NCI-H1930 (cell line): ENCODE results near the gene PNMA8C.
"Not testable (repeated sequence)": the region's sequence is repeated elsewhere in the genome, so short reads cannot be mapped to it uniquely, and the experiment has no call there.

Experiments
- DNase-seq, 2 experiments: peaks; one replicate each; lab custom pipeline; 2025; lab: John Stamatoyannopoulos, UW

The PNMA8C gene

DNA sequence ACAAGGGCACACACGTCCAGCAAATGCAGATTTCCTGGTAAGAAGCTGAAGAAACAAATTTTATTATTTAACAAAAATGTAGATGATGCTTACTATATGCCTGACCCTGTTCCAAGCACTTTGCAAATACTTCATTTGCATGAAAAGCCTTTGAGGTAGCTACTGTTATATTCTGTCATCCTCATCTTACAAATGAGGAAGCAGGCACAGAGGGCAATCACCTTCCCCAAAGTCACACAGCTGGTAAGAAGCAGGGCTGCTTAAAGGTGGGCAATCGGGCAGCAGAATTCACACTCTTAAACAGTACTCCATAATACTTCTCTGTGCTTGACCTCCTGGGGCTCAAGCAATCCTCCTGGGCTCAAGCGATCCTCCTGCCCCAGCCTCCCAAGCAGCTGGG is 18.3 kb upstream of the PNMA8C start:
- DNase-seq = no peak

DNA sequence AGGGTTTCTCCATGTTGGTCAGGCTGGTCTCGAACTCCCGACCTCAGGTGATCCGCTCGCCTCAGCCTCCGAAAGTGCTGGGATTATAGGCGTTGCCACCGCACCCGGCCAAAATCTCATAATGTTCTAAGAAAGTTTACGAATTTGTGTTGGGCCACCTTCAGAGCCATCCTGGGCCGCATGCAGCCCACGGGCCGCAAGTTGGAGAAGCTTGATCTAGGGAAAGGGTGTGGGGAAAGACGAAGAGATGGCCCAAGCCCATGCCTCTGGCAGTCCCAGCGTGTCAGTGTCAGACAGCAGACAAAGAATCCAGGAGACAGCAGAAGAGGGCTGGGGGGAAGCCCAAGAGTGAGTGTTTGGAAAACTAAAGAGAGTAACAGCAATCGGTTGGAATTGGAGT is 17.3 kb upstream of the PNMA8C start:
- no peak for DNase-seq

DNA sequence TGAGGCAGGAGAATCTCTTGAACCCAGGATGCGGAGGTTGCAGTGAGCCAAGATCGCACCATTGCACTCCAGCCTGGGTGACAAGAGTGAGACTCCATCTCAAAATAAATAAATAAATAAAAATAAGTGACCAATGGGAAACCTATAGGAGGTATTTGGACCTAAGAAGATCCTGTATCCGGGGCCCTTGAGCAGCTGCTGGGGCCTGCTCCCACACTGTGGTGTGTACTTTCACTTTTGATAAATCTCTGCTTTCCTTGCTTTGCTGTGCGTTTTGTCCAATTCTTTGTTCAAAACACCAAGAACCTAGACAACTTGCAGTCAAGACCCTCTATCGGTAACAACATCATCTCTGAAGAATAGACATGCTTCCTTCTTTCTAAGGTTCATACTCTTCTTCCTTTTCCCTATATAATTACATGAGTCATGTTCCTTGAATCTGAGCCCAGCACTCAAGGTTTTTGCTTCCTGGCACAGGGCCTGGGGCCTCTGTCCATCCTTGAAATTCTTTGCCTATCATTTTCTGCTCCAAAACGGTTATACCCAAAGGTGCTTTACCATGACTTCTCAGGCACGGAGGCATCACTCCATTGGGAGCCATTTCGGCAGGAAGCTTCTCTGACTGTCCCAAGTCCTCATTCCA is 14.2 kb upstream of the PNMA8C start:
- DNase-seq = no peak

DNA sequence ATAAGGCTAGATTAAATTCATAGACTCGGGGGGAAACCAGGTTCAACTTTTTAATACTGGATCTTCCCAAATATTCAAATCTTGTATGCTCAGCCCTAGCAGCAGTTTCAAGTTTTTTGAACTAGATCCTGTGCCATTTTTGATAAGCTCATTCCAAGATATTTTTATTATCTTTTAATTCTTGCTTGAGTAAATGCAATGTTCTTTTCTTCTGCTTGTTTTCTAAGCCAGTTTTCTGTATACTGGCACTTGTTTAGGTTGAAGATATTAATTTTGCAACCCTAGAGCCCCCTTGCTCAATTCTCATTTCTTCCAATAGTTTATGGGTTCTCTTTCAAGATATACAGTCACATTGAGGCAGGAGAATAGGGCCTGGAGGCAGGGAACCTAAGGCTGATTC is 13.1 kb upstream of the PNMA8C start:
- no peak for DNase-seq

DNA sequence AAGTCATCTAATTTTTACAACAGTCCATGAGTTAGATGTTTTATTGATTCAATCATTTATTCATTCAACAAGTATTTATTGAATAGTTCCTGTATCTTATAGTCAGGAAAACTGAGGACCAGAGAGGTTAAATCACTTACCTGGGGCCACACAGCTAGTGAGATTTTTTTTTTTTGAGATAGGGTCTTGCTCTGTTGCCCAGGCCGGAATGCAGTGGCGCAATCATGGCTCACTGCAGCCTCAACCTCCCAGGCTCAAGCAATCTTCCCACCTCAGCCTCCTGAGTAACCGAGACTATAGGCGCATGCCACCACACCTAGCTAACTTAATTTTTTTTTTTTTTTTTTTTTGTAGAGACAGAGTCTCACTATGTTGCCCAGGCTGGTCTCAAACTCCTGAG is 7.0 kb upstream of the PNMA8C start:
- DNase-seq = not testable (repeated sequence)

DNA sequence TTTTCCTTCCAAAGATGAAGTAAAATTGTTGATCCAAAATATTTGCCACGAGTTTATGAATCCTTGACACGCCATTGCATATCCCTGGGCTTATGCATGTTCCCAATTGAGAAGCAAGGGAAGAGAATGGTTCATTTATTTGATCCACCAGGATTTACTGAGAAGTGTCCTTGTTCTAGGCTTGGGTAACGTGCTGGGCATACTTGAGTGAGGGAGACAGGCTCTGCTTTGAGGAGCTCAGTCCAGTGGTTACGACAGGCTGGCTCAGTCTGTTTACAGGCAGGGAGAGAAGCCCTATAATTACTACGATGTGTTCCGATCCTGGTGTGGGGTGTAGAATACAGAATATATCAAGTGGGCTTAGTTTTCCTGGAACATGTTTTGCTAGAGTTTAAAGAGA is 6.3 kb upstream of the PNMA8C start:
- DNase-seq = no peak

DNA sequence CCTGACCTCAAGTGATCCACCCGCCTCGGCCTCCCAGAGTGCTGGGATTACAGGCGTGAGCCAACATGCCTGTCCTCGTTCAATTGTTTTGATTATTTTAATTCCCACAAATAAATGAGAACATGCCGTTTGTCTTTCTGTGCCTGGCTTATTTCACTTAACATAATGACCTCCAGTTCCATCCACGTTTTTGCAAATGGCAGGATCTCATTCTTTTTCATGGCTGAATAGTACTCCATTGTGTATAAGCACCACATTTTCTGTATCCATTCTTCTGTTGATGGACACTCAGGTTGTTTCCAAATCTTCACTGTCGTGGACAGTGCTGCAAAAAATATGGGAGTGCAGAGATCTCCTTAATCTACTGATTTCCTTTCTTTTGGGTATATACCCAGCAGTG is 4.7 kb upstream of the PNMA8C start:
- not testable (repeated sequence) for DNase-seq

DNA sequence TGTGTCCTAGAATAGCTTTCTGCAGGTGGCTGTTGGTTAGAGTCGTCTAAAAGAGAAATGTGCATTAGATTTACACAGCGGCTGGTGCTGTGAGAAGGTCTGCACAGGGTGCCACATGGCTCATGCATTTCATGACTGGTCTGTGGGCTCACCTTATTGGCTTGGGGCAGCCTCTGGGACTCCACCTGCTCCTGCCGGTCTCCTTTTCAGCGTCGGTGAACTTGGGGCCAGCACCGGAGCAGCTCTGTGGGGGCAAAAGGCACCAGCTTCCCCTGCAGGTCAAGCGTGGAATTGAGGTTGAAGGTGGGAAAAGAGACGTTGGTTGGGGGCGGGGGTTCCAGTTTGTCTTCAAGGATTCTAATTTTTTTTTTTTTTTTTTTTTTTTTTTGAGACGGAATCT is 3.1 kb upstream of the PNMA8C start:
- no peak for DNase-seq

DNA sequence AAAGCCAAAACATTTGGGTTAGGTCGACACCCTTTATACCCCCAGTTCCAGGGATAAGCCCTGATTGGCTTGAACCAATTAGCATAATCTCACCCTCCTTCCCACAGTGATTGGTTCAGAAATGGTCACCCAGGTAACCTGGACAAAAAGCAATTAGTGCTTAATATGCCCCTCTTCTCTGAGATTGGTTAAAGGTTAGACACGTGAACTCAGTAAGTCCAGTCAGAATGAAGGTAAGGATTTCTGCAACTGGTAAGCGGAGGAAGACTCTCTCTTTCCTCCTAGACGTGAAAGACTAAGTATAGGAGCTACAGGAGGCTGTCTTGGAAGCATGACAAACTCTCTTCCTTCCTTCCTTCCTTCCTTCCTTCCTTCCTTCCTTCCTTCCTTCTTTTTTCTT is 1.3 kb upstream of the PNMA8C start:
- DNase-seq = no peak

DNA sequence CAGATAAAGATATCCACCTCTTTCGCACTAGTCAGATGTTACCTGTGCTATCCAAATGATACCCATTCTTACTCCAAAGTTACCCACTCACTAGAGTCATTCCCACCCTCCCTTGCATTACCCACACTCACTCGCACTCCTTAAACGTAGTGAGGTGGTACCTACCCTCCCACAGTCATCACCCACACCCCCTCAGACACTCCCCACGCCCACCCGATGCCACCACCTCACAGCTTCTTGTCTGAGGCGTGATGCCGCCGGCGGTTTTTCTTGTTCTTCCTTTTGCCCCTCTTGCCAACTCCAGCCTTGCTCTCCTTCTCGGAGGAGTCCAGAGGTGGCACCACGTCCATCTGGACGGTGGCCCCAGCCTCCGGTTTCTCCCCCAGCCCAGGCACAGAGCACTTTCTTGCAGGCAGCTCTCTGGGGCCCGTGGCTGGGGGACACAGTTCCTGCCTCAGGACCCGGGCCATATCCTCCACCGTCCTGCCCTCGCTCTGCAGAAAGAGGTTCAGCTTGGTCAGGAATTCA is 1.2 kb downstream of the PNMA8C start:
- DNase-seq = no peak

DNA sequence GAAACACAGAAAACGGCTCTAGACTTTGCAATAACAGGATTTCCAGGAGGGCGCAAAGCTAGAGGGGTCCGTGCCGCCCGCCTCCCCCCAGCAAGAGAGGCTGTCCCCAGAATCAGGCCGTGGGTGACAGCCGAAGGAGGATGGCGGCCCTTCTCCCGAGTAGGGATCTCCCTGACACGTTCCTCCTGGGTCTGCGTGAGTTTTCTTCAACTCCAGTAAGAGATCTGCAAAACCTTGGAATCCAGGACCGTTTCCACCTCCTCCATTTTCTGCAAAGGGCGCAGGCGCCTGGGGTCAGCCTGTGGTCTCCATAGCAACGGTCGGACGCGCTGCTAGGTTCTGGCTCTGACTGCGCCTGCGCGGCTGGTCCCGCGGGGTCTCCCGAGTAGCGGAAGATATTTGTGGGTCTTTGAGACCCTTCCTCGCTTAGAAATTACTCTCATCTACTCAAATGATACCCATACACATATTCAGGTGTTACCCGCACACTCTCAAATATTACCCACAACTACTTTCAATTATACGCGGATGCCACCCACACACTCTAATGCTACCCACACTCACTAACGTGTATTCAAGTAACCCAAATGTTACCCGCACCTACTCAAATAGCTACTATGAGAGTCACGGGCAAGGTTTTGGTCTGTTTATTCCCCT is 2.1 kb downstream of the PNMA8C start:
- DNase-seq = peak; percentile 75 to 82

DNA sequence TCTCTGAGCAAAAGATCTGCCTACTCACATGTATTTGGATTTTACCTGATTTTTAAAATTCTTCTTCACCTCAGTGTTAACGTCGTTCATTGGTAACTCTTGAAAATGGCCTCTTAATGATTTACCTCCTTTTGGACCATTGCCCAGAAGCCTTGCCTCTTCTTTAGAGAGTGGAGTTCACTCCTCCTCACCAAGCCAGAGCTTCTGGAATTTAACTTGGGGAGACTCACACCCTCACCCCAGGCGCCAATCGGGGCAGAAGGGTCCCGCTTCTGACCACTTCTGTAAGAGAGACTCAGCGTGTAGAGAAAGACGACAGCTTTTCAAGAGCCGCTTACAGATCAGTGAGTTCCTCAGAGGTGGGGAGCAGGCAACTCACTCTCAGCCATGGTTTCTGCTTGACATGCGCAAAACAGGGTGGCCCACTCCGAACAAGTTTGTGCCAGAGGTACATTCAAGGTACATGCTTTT is 2.7 kb downstream of the PNMA8C start:
- no peak for DNase-seq

DNA sequence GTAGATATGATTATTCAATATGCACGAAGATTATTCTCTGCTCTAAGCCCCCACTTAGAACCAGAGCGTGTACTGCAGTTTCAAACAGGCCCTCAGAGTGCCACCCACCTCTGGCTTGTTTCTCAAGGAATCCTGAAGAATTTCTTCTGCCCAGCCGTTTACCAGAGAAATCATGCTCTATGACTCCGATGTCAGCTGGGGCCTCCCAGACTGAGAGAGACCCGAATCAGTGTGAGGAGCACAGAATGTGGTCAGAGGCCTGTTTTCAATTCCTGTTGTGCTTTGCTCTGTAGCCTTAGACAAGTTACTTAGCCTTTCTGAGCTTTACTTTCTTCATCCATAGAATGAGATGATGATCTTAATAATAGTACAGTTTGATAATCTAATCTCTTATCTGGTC is 5.5 kb downstream of the PNMA8C start:
- no peak for DNase-seq

DNA sequence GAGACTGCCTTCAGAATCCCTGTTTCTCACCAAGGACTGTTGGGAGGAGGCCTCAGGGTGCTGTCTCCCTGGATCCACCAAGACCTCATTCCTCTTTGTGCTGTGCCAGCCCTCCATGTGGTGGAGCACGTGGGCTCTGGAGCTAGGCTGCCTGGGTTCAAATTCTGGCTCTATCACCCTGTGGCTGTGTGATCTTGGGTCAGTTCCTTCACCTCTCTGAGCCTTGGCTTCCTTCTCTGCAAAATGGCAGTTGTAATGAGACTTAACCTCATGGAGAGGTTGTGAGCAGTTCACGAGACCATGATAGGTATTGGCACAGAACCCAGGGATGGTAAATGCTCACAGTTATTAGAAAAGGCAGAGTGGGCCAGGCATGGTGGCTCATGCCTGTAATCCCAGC is 6.4 kb downstream of the PNMA8C start:
- no peak for DNase-seq

DNA sequence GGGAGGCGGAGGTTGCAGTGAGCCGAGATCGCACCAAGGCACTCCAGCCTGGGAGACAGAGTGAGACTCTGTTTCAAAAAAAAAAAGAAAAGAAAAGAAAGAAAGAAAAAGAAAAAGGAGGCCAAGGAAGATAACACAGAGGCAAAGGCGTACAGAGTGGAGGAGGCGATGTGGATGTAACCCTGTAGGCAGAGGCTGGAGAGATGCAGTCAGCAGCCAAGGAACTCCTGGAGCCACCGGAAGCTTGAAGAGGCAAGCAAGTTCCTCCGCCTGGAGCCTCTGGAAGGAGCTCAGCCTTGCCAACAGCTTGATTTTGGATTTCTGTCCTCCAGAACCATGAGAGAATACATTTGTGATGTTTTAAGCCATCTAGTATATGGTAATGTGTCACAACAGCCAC is 8.7 kb downstream of the PNMA8C start:
- DNase-seq = no peak

DNA sequence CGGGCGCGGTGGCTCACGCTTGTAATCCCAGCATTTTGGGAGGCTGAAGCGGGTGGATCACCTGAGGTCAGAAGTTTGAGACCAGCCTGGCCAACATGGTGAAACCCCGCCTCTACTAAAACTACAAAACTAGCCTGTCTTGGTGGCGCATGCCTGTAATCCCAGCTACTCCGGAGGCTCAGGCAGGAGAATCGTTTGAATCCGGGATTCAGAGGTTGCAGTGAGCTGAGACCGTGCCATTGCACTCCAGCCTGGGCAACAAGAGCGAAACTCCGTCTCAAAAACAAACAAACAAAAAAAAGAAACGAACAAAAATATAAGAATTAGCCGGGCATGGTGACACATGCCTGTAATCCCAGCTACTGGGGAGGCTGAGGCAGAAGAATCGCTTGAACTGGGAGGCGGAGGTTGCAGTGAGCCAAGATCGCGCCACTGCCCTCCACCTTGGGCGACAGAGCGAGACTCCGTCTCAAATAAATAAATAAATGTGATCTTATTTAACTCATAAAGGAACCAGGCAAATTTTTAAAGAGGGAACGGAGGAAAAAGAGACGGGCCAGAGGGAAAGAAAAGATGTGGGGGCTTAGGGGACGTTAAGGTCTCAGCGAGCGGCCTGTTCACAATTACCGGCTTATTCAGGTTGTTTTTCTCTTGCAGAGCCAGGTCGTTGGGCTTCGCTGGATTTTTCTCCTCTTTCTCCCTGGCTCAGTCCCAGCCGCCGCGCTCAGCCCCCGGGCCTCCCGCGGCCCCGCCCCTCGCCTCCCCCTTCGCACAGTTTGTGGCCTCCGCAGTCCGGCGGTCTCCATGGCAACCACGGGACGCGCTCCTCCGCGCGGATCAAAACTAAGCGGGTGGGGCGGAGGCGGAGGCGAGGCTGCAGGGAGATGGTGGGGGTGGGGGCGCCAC is 12.7 kb downstream of the PNMA8C start:
- peak; percentile 88 to 89 for DNase-seq

DNA sequence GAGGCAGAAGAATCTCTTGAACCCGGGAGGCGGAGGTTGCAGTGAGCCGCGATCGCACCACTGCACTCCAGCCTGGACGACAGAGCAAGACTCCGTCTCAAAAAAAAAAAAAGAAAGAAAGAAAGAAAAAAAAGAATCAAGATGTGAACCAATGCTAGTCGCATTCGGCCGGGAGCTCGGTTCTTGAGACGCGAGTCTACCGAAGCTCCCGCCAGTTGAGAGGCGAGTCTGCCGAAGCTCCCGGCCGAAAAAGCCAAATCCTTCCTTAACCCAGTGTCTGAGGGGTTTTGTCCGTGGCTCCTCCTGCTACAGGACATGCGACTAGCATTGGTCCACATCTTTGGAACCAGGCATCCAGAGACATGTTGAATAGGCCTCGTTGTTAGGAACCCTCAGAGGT is 13.8 kb downstream of the PNMA8C start:
- DNase-seq = not testable (repeated sequence)

DNA sequence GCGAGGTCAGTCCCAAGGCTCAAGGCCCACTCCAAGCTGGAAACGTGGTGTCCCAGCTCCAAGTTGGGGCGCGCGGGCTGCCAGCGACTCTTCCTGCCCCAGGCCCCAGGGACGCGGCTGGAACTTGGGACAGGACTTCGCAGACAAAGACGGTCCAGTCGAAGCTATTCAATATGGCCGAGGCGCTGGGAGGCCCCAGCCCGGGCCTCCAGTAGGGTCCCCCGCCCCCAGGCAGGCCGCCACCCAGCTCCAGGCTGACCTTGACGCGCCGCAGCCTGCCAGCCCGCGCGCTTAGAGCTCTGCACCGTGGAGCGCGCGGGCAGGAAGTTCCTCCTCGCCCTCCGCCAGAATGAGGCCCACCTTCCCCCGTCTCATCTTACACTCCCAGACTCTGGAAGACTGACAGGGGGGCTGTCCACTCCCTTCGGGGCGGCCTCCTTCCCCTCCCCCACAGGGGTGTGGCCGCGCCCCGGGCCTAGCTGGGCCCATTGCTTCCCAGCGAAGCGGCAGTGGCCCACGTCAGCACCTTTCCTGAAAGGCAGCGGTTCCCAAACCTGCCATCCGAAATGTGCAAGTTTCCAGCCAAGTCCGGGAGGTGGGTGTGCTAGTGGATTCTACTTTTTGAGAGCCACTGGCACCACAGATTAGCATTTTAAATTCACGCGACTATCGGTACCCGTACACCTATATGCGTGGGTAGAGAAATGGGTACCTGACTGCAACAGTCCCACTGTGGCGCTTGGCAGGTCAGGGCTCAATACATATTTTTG is 15.3 kb downstream of the PNMA8C start, which contains the start of gene CCDC8:
Gene CCDC8, minus strand, starts transcription at position 303 of the 770 bp plus-strand sequence. CDS start 754 bp downstream, outside the sequence.
- no peak for DNase-seq

DNA sequence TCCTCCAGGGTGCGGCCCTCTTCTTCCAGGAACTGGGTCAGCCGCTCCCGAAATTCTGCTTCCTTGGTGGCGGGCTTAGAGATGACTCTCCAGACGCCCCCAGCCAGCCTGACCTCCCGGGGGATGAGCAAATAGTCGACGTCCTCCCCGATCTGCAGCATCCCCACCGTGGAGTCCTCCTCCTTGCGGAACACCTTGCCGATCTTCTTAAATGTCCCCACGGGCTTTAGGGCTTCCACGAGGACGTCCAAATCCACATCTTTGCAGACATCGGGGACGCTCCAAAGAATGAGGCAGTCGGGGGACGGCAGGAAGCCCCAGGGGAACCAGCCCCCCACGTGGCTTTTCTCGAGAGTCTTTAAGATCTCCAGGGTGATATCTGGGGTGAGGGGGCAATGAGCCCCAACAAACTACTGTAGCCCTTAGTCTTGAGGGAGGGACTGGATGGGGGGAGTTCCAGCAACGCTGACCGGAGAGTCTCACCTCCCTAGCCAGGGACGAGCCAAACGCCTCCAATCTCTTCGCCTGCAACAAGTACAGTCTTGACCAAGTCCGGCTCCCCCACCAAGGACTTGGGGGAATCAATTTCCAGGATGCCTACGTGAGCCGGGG is 16.0 kb downstream of the PNMA8C start:
- no peak for DNase-seq

DNA sequence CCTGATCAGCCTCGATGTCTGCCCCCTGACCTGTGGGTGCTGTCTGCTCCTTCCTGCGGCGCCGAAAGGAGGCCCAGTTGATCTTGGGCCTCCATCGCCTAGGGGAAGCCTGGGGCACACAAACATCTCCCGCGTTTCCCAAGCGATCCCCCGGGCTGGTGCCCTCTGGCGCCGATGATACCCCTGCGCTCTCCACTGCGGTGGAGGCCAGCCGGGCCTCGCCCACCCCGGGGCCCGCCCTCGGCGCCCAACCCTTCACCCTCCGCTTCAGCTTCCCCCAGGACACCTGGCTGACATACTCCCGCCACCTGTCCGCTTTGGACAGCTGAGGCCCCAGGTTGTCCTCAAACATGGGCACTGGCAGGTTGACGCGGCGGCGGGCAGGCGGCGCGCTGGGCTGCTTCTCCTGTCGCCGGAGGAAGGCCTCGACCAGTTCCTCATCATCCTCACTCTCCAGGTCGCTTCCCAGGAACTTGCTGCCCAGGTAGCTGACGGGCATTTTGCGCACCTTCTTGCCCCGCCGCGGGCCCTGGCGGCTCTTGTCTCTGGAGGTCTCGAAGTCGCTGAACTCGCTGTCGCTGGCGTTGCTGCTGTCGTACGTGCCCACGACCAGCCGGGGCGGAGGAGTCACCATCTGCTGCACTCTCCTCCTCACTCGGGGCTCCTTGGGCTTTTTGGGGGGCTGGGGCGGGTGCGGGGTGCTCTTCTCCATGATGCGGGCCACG is 16.6 kb downstream of the PNMA8C start:
- no peak for DNase-seq
